NCI-H2227 (cell line): ENCODE data around the gene BORCS8.

ENCODE experiments used
- DNase-seq: peaks from one replicate; lab custom pipeline; 2025; ENCODE audit not compliant: unreplicated experiment; lab: John Stamatoyannopoulos, UW

Gene BORCS8

GRCh38 chr19:19214159-19214490, 22.2 kb upstream of the BORCS8 start:
- DNase-seq = peak; percentile 24

- DNase-seq = no peak
Measured at GRCh38 chr19:19213426-19214158, 21.6 kb upstream of the BORCS8 start.

- DNase-seq = no peak
Measured at GRCh38 chr19:19212916-19213315, 21.0 kb upstream of the BORCS8 start.

- peak; percentile 79 for DNase-seq
Measured at GRCh38 chr19:19211499-19212420, 19.8 kb upstream of the BORCS8 start, which contains the start of gene NCAN. TSS of gene NCAN (plus strand) at chr19:19211958. CDS start at chr19:19216954, 4,996 bp downstream.

GRCh38 chr19:19209372-19209771, 17.4 kb upstream of the BORCS8 start:
- DNase-seq = no peak

- no peak for DNase-seq
Measured at GRCh38 chr19:19207637-19208572, 16.0 kb upstream of the BORCS8 start.

DNA sequence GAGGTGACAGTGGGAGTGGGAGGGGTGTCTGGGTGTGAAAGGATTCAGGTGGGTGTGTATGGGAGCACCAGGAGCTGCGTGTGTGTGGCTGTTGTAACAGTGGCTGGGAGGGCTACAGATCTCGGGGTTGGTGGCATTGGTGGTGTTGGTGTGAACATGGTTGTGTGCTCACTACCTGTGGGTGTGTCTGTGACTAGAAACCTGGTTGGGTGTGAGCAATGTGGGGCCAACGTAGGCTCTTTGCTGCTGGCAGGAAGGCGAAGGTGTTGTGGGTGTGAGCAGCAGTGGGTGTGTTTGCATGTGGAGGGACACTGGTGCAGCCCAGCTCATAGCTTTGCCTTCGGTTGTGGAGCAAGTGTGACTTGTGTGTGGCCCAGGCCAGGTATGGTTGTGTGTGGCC, 15.0 kb upstream of the BORCS8 start:
- no peak for DNase-seq

GRCh38 chr19:19205416-19206410, 13.8 kb upstream of the BORCS8 start:
- no peak for DNase-seq

DNA sequence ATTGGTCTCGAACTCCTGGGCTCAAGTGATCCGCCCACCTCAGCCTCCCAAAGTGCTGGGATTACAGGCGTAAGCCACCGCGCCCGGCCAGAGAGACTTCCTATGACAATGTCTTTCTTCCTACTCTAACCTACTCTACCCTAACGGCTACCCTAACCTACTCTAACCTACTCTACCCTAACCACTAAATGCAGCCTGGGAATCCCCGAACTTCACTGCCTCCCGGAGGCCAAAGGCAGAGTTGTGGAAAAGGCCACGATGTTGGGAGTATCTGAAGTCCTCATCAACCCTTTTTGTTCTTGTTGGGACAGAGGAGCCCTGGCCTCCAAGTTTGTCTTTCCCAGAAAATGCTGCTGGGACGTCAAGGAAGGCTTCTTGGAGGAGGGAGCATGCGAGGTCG, 12.2 kb upstream of the BORCS8 start:
- no peak for DNase-seq

DNA sequence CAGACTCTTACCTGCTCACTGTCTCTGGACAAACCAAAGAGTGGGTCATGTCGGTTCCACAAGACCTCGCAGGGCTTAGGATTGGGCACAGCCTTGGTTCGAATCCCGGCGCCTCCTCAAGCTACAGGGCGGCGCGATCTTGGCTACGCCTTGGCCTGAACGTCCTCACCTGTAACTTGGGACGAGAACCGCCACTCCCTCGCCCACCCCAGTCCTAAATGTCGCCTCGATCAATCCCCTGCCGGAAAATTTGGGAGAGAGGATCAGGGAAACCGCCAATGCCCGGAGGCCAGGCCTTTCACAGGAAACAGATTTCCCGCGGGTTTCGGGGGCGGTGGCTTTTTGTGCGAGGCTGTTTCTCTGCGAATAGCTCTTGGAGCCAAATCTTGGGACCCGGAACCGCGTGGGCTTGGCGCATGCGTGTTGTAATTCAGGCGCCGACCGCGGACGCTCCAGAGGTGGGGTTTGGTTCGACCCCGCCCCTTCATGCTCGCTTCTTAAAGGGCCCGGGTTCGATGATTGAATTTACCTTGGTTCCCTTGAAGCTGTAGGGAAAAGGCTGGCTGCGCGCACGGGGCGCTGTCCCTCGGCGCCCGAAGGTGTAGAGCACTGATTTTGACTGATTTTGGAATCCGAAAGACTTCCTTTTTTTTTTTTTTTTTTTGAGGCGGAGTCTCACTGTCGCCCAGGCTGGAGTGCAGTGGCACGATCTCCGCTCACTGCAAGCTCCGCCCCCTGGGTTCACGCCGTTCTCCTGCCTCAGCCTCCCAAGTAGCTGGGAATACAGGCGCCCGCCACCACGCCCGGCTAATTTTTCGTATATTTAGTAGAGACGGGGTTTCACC, 11.3 kb upstream of the BORCS8 start, which contains the start of gene NR2C2AP:
NR2C2AP (minus strand) TSS at position 403 of the 845 bp plus-strand sequence; CDS start at position 49, 354 bp downstream.
- peak; percentile 89 for DNase-seq

GRCh38 chr19:19202707-19203011, 10.7 kb upstream of the BORCS8 start:
- DNase-seq = no peak

- no peak for DNase-seq
Measured at GRCh38 chr19:19201697-19202630, 10.0 kb upstream of the BORCS8 start.

GRCh38 chr19:19193926-19194325, 2.0 kb upstream of the BORCS8 start:
- no peak for DNase-seq

DNA sequence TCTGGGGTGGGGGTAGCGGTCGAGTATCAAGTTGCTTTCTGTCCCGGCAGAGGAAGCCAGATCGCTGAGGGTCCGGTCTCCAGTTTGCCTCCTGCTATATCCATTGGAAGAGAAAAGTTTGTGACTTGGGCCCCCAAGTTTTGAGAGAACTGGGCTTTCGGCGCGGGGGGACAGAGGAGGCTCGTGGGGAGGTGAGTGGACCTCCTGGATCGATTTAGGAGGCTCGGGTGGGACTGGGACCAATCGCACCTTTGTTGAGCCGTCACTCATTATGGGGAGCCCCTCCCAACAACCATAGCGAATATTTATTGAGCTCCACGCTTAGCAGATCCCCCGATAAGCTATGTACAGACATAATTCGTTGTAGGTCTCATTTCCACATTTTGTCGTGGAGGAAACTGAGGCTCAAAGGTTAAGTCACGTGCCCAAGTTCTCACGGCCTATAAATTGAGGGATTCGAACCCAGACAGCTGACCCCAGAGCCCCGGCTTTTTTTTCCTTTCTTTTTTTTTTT, 1.0 kb upstream of the BORCS8 start:
- no peak for DNase-seq

GRCh38 chr19:19191768-19192077, 229 bp downstream of the BORCS8 start:
- DNase-seq = no peak

GRCh38 chr19:19186742-19187141, 5.2 kb downstream of the BORCS8 start:
- DNase-seq = no peak

DNA sequence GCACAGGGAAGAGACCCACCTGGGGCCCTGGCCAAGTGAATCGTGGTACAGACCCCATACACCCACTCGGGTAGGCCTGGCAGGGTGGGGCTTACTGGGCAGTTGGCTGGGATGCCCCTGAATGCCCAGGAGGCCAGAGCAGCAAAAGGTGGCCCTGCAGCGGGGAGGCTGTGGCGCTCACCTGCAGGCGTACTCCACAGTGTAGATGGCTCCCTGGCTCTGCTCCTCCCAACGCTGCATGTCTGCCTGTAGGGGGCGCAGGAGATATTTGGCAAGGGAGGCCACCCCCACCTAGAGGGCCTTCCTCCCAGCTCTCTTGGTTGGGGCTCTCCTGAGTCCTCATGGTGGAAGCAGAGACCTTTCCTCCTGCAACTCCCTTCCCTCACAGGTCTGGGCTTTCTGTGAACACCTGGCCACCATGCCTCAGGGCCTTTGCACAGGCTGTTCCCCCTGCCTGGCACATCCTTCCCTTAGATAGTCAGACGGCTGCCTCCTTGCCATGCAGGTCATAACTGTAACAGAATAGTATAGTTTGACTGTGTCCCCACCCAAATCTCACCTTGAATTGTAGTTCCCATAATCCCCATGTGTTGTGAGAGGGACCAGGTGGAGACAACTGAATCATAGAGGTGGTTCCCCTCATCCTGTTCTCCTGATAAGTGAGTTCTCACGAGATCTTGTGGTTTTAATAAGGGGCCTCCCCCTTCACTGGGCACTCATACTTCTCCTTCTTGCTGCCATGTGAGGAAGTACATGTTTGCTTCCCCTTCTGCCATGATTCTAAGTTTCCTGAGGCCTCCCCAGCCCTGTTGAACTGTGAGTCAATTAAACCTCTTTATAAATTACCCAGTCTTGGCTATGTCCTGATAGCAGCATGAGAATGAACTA, 5.9 kb downstream of the BORCS8 start:
- peak; percentile 19 for DNase-seq
